GM18861 (cell line): ENCODE data around the gene FST.

Experiments
- ATAC-seq: cut with Tn5 transposase; IDR thresholded peaks from one replicate; pipeline ENCODE4 v1.9.1; 2021; ENCODE audit not compliant: unreplicated experiment

The FST gene

GRCh38 chr5:53515988-53516387 lies 35.6 kb downstream of the FST start:
- no peak for ATAC-seq

GRCh38 chr5:53520813-53521212 lies 40.4 kb downstream of the FST start:
- ATAC-seq, result no peak
